ENCODE data around the gene DDX6. TPM values are rescaled to one million over a fixed set of nuclear protein-coding genes. Genes with fewer than 3 reads are reported as not detected.

DDX6 gene
- total RNA-seq, 4 donors from 2014 or later = 84.5 to 129 (median 108) TPM

DNA sequence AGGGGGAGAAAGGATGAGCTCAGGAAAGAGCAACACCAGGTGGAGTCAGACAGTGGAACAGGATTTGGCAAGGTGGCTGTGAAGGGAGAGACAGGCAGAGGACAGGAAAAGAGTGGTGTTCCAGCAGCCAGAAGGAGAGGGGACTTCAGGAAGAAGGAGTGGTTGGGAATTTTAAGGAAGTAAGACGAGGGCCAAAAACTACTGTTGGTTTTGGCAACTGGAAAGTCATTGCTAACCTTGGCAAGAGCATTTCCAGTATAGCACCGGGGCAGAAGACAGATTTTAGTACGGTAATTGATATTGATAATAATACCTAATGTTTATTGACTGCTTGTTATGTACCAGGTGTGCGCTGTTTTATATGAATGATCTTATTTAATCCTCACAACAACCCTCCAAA lies 15.4 kb upstream of the DDX6 start:
- DNase-seq (ENCODE audit: low spot score) (no peak), ATAC-seq (ENCODE audit: low FRiP score) (no peak)
- TF ChIP-seq, protein P1, sequence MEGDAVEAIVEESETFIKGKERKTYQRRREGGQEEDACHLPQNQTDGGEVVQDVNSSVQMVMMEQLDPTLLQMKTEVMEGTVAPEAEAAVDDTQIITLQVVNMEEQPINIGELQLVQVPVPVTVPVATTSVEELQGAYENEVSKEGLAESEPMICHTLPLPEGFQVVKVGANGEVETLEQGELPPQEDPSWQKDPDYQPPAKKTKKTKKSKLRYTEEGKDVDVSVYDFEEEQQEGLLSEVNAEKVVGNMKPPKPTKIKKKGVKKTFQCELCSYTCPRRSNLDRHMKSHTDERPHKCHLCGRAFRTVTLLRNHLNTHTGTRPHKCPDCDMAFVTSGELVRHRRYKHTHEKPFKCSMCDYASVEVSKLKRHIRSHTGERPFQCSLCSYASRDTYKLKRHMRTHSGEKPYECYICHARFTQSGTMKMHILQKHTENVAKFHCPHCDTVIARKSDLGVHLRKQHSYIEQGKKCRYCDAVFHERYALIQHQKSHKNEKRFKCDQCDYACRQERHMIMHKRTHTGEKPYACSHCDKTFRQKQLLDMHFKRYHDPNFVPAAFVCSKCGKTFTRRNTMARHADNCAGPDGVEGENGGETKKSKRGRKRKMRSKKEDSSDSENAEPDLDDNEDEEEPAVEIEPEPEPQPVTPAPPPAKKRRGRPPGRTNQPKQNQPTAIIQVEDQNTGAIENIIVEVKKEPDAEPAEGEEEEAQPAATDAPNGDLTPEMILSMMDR (IDR thresholded peaks at IDR 0.05) = no peak

DNA sequence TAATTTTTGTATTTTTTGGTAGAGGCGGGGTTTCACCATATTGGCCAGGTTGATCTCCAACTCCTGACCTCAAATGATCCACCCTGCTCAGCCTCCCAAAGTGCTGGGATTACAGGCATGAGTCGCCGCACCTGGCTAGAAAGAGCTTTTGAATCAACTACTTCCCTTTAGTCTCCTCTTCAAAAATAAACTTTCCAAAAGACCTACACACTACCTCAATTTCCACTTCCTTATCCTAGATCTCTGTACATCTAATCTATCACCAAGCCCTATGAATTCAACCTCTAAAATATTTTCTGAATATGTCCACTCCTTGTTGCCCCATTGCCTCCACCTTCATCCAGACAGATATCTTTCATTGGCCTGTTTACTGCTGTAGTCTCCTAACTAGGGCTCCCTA lies 13.1 kb upstream of the DDX6 start:
- no peak for ATAC-seq (ENCODE audit: low FRiP score)
- TF ChIP-seq, protein P1 (IDR thresholded peaks at IDR 0.05) = no peak
- no peak for DNase-seq (ENCODE audit: low spot score)

DNA sequence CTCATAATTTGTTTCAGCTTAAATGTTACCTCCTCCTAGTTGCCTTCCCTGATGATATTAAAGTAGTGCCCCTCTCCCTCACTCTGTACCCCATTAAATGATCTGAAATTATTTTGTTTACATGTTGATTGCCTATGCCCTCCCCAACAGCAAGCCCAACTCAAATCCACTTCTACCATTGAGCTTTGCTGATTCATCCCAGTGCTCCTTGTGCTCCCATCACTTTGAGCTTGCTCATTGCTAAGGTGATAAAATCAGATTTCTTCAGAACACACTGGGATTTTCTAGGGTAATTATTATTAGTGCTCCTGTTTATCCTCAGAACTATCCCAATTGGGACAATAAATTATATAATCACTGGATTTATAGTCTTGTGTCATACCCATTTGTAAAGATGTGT lies 8.4 kb upstream of the DDX6 start:
- TF ChIP-seq, protein P1 (IDR thresholded peaks at IDR 0.05) = no peak
- no peak for ATAC-seq (ENCODE audit: low FRiP score)
- no peak for DNase-seq (ENCODE audit: low spot score)

DNA sequence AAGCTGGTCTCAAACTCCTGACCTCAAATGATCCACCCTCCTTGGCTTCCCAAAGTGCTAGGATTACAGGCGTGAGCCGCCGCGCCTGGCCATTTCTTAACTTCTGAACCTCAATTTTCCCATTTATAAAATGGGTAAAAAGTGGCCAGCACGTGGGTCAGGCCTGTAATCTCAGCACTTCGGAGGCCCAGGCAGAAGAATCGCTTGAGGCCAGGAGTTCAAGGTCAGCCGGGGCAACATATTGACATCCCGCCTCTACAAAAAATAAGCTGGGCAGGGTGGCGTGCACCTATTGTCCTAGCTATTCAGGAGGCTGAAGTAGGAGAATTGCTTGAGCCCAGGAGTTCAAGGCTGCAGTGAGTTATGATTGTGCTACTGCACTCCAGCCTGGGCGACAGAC lies 6.5 kb upstream of the DDX6 start:
- ATAC-seq (ENCODE audit: low FRiP score) = no peak
- TF ChIP-seq, protein P1 (IDR thresholded peaks at IDR 0.05) = no peak
- DNase-seq (ENCODE audit: low spot score) = no peak

DNA sequence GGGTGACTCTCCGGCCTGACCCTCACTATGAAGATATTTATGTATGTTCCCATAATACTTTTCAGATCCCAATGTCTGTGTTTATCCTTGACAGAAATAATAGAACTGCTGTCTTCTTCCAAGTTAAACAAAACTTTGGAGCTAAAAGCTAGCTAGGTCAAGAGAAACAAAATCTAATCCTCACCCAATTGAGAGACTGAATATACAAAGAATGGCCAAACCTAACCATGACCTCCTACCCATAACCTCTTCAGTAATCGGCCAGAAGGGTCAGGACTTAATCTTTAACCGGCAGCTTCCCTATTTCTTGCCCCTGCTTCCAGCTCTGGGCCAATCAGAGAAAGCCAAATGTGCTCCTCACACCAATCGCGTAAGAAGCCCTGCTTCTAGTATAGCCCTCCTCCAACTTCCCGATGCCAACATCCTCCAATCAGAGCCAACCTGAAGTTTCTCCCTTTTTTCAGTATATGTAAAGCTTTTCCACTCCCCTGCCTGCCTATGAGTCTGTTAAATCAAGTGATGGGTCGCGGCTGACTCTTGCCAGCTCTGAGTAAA lies 1.7 kb upstream of the DDX6 start:
- DNase-seq (ENCODE audit: low spot score) = no peak
- ATAC-seq (ENCODE audit: low FRiP score) = peak; percentile 77
- TF ChIP-seq, protein P1 (IDR thresholded peaks at IDR 0.05) = no peak

DNA sequence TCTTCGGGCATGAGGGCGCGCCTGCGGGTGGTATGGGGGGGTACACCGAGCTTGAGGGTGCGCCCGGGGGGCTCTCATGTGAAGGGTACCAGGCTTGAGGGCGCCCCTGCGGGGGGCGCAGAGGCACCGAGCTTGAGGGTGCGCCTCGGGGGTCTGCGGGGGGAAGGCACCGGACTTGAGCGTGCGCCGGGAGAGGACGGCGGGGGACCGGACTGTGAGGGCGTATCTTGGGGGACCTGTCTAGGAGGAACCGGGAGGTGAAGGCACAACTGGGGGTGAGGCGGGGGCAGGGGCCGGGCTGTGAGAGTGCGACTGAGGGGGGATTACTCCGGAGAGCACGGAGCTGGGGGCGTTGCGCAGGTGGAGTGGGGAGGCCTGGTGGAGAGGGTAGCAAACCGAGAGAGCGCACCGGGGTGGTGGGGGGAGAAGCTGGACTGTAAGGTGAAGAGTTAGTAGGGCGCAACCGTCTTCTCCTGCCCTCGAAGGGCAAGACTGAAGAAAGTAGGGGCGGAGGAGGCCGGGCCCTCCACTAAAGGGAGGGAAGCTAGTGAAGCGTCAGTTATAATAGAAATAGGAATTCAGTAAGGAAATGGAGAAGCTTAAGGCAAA lies 1.1 kb upstream of the DDX6 start:
- ATAC-seq (ENCODE audit: low FRiP score) (peak; percentile 4), DNase-seq (ENCODE audit: low spot score) (no peak)
- TF ChIP-seq, protein P1 (IDR thresholded peaks at IDR 0.05) = no peak
